HG03060 (cell line): ENCODE results near the gene NDUFA13.

Source experiments
- ATAC-seq: cut with Tn5 transposase; IDR thresholded peaks from one replicate; pipeline ENCODE4 v1.9.1; 2021; ENCODE audit warnings: low read depth, moderate number of reproducible peaks; ENCODE audit not compliant: unreplicated experiment

NDUFA13 gene

DNA sequence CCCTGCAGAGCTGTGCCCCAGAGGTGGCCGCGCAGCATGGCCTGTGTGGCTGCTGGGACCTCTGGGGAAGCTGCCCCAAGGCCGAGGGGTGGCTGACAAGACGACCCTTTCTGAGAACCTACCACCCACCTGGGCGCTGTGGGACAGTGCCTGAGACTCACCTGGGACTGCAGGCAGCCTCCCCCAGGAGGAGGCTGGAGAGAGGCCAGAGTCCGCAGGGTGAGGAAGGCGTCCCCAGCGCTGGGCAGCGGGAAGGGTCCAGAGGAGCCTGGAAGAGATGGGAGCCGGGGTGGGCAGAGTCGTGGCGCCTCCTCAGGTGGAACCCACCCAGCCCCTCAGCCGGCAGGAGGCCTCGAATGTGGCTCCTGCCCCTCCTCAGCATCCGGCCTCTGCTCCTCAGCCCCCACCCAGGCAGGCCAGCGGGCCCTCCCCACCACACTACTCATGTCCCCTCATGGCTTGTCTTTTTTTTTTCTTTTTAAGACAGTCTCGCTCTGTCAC, 47.4 kb downstream of the NDUFA13 start:
- ATAC-seq, result no peak

DNA sequence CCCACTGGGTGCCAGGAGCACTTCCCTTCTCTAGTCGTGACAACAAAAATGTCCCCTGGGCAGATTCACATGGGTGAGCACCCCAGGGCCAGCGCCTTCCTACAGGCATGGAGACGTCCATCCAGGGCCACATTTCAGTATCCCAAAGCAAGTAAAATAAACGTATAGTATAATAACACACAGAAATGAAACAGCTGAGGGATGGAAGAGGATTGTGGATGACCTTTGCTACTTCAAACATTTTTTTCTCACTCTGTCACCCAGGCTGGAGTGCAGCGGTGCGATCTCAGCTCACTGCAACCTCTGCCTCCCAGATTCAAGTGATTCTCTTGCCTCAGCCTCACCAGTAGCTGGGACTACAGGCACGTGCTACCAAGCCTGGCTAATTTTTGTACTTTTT, 50.3 kb downstream of the NDUFA13 start:
- no peak for ATAC-seq

DNA sequence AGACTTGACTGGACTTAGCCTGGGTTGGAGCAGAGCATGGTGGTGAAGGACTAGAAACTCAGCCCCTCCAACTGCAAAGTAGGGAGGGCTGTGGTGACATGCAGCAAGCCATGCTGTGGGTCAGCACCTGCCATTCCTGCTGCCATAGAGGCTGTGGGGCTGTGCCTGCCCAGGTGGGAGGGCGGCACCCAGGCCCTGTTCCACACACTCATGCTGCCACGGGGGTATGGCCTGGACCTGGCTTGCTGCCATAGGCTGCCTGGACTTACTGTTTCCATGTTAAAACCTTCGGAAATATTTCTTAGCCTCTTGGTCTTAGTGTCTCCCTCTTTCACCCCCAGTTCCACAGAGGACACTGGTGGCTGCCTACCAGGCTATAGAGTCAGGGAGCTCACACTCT, 51.4 kb downstream of the NDUFA13 start:
- ATAC-seq, result no peak

DNA sequence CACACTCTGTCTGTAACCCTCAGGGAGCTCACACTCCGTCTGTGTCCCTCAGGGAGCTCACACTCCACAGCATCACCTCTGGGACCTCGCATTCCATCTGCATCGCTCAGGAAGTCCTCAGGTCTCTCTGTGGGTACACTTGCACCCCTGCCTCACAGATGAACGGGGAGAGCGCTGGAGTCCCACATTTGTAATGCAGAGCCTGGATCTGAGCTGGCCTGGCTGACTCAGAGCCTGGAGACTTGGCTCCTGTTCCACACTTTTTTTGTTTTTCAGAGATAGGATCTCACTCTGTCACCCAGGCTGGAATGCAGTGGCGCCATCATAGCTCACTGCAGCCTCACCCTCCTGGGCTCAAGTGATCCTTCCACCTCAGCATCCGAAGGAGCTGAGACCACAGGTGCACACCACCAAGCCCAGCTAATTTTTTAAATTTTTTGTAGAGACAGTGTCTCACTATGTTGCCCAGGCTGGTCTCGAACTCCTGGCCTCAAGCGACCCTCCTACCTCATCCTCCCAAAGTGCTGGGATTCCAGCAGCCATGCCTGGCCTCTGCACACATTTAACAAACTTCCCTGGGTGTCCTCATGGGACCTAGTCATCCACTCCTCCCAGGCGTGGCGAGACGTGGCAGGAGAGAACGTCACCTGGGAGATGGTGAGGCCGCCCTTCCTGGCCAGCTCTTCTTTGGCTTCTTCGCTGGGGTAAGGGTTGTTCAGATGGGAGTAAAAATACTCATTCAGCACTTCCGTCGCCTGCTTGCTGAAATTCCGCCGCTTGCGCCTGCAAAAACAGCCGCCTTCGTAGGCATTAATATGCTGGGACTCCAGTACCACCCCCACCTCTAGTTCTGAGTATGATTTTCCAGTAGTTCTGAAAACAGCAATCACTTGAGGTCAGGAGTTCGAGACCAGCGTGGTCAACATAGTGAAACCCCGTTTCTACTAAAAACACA, 53.1 kb downstream of the NDUFA13 start:
- no peak for ATAC-seq

DNA sequence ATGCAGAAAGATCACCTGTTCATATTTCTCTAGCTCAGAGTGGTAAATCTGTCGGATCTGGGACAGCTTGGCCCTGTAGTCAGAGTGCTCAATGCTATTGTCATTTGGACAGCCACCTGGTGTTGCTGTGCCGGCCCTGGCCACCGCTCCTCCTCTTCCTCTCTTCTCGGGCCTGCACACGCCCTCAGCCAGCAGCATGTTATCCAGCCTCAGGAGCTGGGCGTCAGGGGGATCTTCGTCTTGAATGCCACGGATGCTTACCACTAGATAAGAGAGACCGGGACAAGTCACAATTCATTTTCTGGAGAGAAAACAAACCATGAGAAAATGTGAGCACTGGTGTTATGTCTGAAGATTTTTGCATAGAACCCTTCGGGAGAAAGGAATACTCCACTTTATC, 54.5 kb downstream of the NDUFA13 start:
- ATAC-seq, result no peak

DNA sequence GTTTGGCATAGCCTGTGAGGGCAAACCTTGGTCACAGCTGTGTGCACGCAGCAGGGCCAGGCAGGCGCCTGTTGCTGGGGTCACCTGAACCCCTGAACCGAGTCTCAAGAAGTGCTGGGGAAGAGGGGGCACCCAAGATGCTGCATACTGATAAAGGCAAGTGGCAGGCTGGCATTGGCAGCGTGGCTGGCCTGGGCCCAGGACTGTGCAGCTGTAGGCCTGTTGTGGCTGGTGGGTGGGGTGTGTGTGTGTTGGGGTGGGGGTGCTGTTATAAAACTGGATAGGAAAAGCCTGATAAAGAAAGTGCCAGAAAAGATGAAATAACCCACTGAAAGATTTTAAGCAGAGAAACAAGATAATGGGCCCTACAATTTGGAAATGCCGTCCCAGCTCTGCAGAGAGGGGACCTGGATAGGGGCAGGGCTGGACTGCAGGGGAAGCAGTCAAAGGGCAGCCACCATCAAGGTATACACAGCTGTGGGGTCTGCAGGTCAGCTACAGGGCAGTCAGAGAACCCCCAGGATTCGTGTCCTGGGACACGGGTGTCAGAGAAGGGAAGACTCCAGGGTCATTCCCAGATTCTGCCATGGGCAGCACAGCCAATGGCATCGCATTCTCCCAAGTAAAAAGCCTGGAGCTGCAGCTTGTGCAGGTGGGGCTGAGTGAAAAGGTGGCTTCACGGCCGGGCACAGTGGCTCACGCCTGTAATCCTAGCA, 55.2 kb downstream of the NDUFA13 start:
- ATAC-seq, result no peak

DNA sequence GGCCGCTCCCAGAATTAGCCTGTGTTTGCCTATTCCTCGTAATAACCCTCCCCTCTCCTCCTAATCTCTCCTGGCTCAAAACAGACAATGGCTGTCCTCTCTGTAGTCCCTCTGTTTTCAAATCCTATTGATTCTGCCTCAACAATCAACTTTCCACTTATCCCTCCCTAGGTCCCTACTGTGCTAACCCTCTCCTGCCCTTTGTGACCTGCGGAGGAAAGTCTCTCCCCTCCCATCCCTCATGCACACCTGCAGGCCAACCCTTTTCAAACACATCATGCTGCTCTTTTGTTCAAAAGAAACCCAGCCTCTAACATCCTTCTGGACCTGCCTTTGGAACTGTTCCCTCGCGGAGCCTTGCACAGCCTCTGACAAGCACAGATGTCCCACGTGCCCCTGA, 59.4 kb downstream of the NDUFA13 start:
- no peak for ATAC-seq
